Ovary (tissue), 3 donors: ENCODE data around the gene CDK18.

Experiments
- EP300 ChIP-seq: sonication (generic); formaldehyde crosslinking; IDR thresholded peaks from one replicate; pipeline ENCODE4 v1.6.1; 2017; ENCODE audit warnings: antibody characterized with exemption
- TF ChIP-seq, protein P1 (sequence below), 3 donors: fragments of 450-650 bp in 2 of 3; fragments of 200-600 bp in 1 of 3; IDR thresholded peaks; one replicate each; pipeline versions ENCODE4 v1.5.1 to v1.8.0; 2016 to 2022; ENCODE audit warnings: antibody characterized with exemption in 3 of 3, mild to moderate bottlenecking in 1 of 3
- donor health status: DM: no; HTN: no; CAD: no.

DNA sequence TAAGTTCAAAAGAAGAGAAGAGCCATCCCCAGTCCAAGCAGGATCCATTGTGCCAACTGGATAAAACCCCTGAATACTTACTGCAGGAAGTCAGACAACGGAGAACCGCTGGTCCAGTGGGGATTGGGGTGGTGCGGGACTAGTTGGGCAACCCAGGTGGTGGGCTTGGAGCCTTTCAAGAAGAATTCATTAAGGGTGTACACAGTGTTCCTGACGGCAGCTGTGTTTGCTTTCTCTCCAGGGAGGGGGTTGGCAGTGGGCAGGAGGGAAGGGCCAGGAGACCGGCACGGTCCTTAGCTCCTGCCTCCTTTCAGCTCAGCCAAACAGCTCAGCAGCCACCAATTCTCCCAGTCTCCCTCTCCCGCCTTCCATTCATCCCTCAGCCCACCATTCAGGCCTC, 7.1 kb upstream of the CDK18 start:
- TF ChIP-seq, protein P1, sequence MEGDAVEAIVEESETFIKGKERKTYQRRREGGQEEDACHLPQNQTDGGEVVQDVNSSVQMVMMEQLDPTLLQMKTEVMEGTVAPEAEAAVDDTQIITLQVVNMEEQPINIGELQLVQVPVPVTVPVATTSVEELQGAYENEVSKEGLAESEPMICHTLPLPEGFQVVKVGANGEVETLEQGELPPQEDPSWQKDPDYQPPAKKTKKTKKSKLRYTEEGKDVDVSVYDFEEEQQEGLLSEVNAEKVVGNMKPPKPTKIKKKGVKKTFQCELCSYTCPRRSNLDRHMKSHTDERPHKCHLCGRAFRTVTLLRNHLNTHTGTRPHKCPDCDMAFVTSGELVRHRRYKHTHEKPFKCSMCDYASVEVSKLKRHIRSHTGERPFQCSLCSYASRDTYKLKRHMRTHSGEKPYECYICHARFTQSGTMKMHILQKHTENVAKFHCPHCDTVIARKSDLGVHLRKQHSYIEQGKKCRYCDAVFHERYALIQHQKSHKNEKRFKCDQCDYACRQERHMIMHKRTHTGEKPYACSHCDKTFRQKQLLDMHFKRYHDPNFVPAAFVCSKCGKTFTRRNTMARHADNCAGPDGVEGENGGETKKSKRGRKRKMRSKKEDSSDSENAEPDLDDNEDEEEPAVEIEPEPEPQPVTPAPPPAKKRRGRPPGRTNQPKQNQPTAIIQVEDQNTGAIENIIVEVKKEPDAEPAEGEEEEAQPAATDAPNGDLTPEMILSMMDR (IDR thresholded peaks at IDR 0.05), result no peak
- no peak for TF ChIP-seq EP300
